HCT116 (cell line): ENCODE data around the gene APOA5. TPM values are rescaled to one million over a fixed set of nuclear protein-coding genes. Genes with fewer than 3 reads are reported as not detected.

Source experiments
- ATAC-seq: fragments of 200-7000 bp; cut with Tn5 transposase; 2 replicates; pipeline ENCODE4 v1.9.1; 2020; ENCODE audit warnings: mild to moderate bottlenecking, moderate library complexity
- BruUV-seq: library from RNA; stranded (reverse); fragments of 400-500 nt; replicated peaks from 2 replicates; lab custom pipeline; 2021; lab: Mats Ljungman, UMichigan
- CTCF ChIA-PET: fragments of 300-600 bp; sonication (Branson Sonifier 250); formaldehyde crosslinking; loops from one replicate; lab custom pipeline; 2021; ENCODE audit warnings: antibody characterized with exemption; lab: Charles Lee
- POLR2A ChIA-PET: fragments of 300-600, 350-600 bp; sonication (Branson Sonifier 250); formaldehyde crosslinking; loops from one replicate; lab custom pipeline; 2021; ENCODE audit warnings: antibody characterized with exemption; lab: Charles Lee
- RAD21 ChIA-PET, 2 experiments: fragments of 300-600 bp; sonication (Branson Sonifier 250); formaldehyde crosslinking; loops; one replicate each; lab custom pipeline; 2023; ENCODE audit warnings: low total read pairs in 2 of 2; ENCODE audit not compliant: uncharacterized antibody in 2 of 2, unreplicated experiment in 2 of 2, low non-redundant PET in 1 of 2; lab: Charles Lee
- DNase-seq: peaks from one replicate; pipeline ENCODE4 v3.0.0-alpha.2; 2010; ENCODE audit warnings: low read depth, low spot score
- H2AFZ ChIP-seq: fragments of 200-600 bp; shearing (Covaris generic), sonication (generic); 2 replicates; pipeline ENCODE4 v1.6.1; 2017; ENCODE audit warnings: low read depth, mixed run types, mixed read lengths, antibody characterized with exemption, low read length; ENCODE audit not compliant: poor library complexity, severe bottlenecking
- H3K27ac ChIP-seq: 2 replicates; pipeline ENCODE4 v1.5.1; 2012; ENCODE audit warnings: low read depth, low read length
- H3K27me3 ChIP-seq: fragments of 200-600 bp; sonication (generic); 2 replicates; pipeline ENCODE4 v1.6.1; 2016; ENCODE audit warnings: mixed run types, low read length, mixed read lengths; ENCODE audit not compliant: insufficient read depth
- H3K36me3 ChIP-seq, 2 experiments: fragments of 200-500 bp in 1 of 2; fragments of 200-600 bp in 1 of 2; sonication (Bioruptor generic) in 1 of 2; sonication (generic) in 1 of 2; 2 replicates each; pipeline versions ENCODE4 v1.5.1 to v1.6.1; 2014 to 2016; ENCODE audit warnings: low read length in 2 of 2, inconsistent platforms in 1 of 2, mixed read lengths in 1 of 2, mixed run types in 1 of 2; ENCODE audit not compliant: insufficient read depth in 2 of 2, control insufficient read depth in 1 of 2
- H3K4me1 ChIP-seq, 2 experiments: fragments of 200-600 bp in 1 of 2; sonication (generic) in 1 of 2; 2 replicates each; pipeline versions ENCODE4 v1.5.1 to v1.6.1; 2012 to 2017; ENCODE audit warnings: low read length in 2 of 2, inconsistent platforms in 1 of 2, mild to moderate bottlenecking in 1 of 2, mixed read lengths in 1 of 2, mixed run types in 1 of 2, moderate library complexity in 1 of 2; ENCODE audit not compliant: insufficient read depth in 2 of 2, control insufficient read depth in 1 of 2
- H3K4me2 ChIP-seq: fragments of 200-600 bp; sonication (generic); 2 replicates; pipeline ENCODE4 v1.6.1; 2017; ENCODE audit warnings: mixed run types, low read length, mixed read lengths
- H3K4me3 ChIP-seq, 2 experiments: fragments of 200-600 bp in 1 of 2; sonication (generic) in 1 of 2; replicated peaks in 1 of 2; 2 replicates each; pipeline ENCODE4 v1.5.1; 2011 to 2016; ENCODE audit warnings: low read length in 2 of 2, control low read depth in 1 of 2, low read depth in 1 of 2, mild to moderate bottlenecking in 1 of 2, mixed read lengths in 1 of 2, mixed run types in 1 of 2
- H3K79me2 ChIP-seq: fragments of 200-600 bp; sonication (generic); 2 replicates; pipeline ENCODE4 v1.6.1; 2017; ENCODE audit warnings: mild to moderate bottlenecking, mixed run types, low read length, moderate library complexity, mixed read lengths; ENCODE audit not compliant: insufficient read depth
- H3K9ac ChIP-seq: fragments of 200-600 bp; sonication (generic); 2 replicates; pipeline ENCODE4 v1.6.1; 2016; ENCODE audit warnings: low read length, mixed read lengths
- H3K9me2 ChIP-seq: fragments of 200-600 bp; sonication (generic), shearing (Covaris generic); 2 replicates; pipeline ENCODE4 v1.6.1; 2017; ENCODE audit warnings: mixed run types, mild to moderate bottlenecking, moderate library complexity; ENCODE audit not compliant: insufficient read depth
- H3K9me3 ChIP-seq, 2 experiments: fragments of 200-500 bp in 1 of 2; fragments of 200-600 bp in 1 of 2; sonication (Bioruptor generic) in 1 of 2; sonication (generic) in 1 of 2; 2 replicates each; pipeline ENCODE4 v1.6.1; 2014 to 2017; ENCODE audit warnings: low read length in 2 of 2, mixed read lengths in 2 of 2, inconsistent platforms in 1 of 2, low read depth in 1 of 2, mild to moderate bottlenecking in 1 of 2, mixed run types in 1 of 2, moderate library complexity in 1 of 2; ENCODE audit not compliant: control insufficient read depth in 1 of 2, insufficient read depth in 1 of 2
- H4K20me1 ChIP-seq: fragments of 200-600 bp; sonication (generic), shearing (Covaris generic); 2 replicates; pipeline ENCODE4 v1.6.1; 2017; ENCODE audit warnings: mixed run types, mild to moderate bottlenecking, moderate library complexity; ENCODE audit not compliant: insufficient read depth
- ATF3 ChIP-seq: IDR thresholded peaks from 2 replicates; pipeline ENCODE4 v1.6.1; 2012
- CBX3 ChIP-seq: IDR thresholded peaks from 2 replicates; pipeline ENCODE4 v1.6.1; 2012; ENCODE audit warnings: low read depth
- CEBPB ChIP-seq: IDR thresholded peaks from 2 replicates; pipeline ENCODE4 v1.6.1; 2012; ENCODE audit warnings: low read depth
- CTCF ChIP-seq, 3 experiments: fragments of 200-600 bp in 1 of 3; sonication (generic) in 1 of 3; IDR thresholded peaks in 2 of 3; conservative IDR thresholded peaks in 1 of 3; 2 replicates each; pipeline ENCODE4 v1.5.1; 2012 to 2017; ENCODE audit warnings: low read depth in 2 of 3, low read length in 2 of 3, antibody characterized with exemption in 1 of 3, borderline replicate concordance in 1 of 3, control low read depth in 1 of 3, mild to moderate bottlenecking in 1 of 3, mixed read lengths in 1 of 3, mixed run types in 1 of 3, moderate library complexity in 1 of 3; ENCODE audit not compliant: insufficient read depth in 1 of 3
- EGR1 ChIP-seq: IDR thresholded peaks from 2 replicates; pipeline ENCODE4 v1.6.1; 2012; ENCODE audit warnings: low read depth
- ELF1 ChIP-seq: IDR thresholded peaks from 2 replicates; pipeline ENCODE4 v1.6.1; 2012; ENCODE audit warnings: low read depth, borderline replicate concordance
- EZH2 ChIP-seq: fragments of 200-600 bp; sonication (generic); IDR thresholded peaks from 2 replicates; pipeline ENCODE4 v1.6.1; 2017; ENCODE audit warnings: antibody characterized with exemption, mixed run types
- JUND ChIP-seq: IDR thresholded peaks from 2 replicates; pipeline ENCODE4 v1.6.1; 2012
- MAX ChIP-seq: IDR thresholded peaks from 2 replicates; pipeline ENCODE4 v1.6.1; 2012
- REST ChIP-seq: IDR thresholded peaks from 2 replicates; pipeline ENCODE4 v1.6.1; 2012; ENCODE audit warnings: low read depth
- SIN3A ChIP-seq: IDR thresholded peaks from 2 replicates; pipeline ENCODE4 v1.6.1; 2012; ENCODE audit warnings: low read depth
- SP1 ChIP-seq: IDR thresholded peaks from 2 replicates; pipeline ENCODE4 v1.6.1; 2012; ENCODE audit warnings: low read depth
- SRF ChIP-seq: IDR thresholded peaks from 2 replicates; pipeline ENCODE4 v1.6.1; 2012; ENCODE audit warnings: low read depth
- TCF7L2 ChIP-seq: IDR thresholded peaks from 2 replicates; pipeline ENCODE4 v1.7.0; 2011; ENCODE audit warnings: borderline replicate concordance, inconsistent platforms; ENCODE audit not compliant: insufficient read depth, insufficient read length; ENCODE audit errors: extremely low read depth
- YY1 ChIP-seq: IDR thresholded peaks from 2 replicates; pipeline ENCODE4 v1.6.1; 2011; ENCODE audit warnings: low read length, low read depth, moderate library complexity, mild to moderate bottlenecking; ENCODE audit not compliant: insufficient replicate concordance; ENCODE audit errors: extremely low read depth
- ZBTB33 ChIP-seq: IDR thresholded peaks from 2 replicates; pipeline ENCODE4 v1.6.1; 2011; ENCODE audit warnings: mild to moderate bottlenecking, low read length, moderate library complexity; ENCODE audit not compliant: insufficient replicate concordance; ENCODE audit errors: extremely low read depth
- ZNF274 ChIP-seq: fragments of 200-500 bp; sonication (Bioruptor generic); IDR thresholded peaks from 2 replicates; pipeline ENCODE4 v1.6.1; 2014; ENCODE audit warnings: mild to moderate bottlenecking, low read depth, low read length, inconsistent platforms
- intact Hi-C: fragments of 100-400 bp; cut with micrococcal nuclease; formaldehyde crosslinking; loops from 2 replicates; pipeline ENCODE4 v1.10.0; 2022
- total RNA-seq: library from RNA; stranded (reverse); gene quantifications from one replicate; pipeline ENCODE4 v1.2.1, GENCODE V29; 2021; ENCODE audit not compliant: unreplicated experiment

The APOA5 gene
- total RNA-seq, 1 experiment from 2014 or later: 0.12 TPM

GRCh38 chr11:116831790-116832349, 40.2 kb upstream of the APOA5 start:
- Histone ChIP-seq H3K27ac (no peak overlapping the region), H3K9me3 (no peaks in the 10 kb centered on the region), H3K9ac (no peak overlapping the region), H4K20me1 (no peaks in the 10 kb centered on the region), H3K27me3 (no peaks in the 10 kb centered on the region), H3K4me2 (no peak overlapping the region), H3K4me1 (peaks cover 8 to 15% of the 10 kb centered on the region in 2 experiments), H3K36me3 (no peaks in the 10 kb centered on the region), H3K9me2 (no peaks in the 10 kb centered on the region), H2AFZ (no peak overlapping the region), H3K79me2 (no peaks in the 10 kb centered on the region), H3K4me3 (no peak overlapping the region)
- POLR2A ChIA-PET: no interaction called here
- BruUV-seq: no TSS peak
- intact Hi-C loops: no loop called here
- TF ChIP-seq SIN3A (no peak), ATF3 (no peak), CTCF (IDR thresholded peaks at IDR 0.05 in 2 of 3, conservative IDR thresholded peaks at IDR 0.05 in 1 of 3; ENCODE audit: borderline replicate concordance in 1 of 3, insufficient read depth in 1 of 3, low read depth in 2 of 3, low read length in 2 of 3) (no peak), EGR1 (no peak), TCF7L2 (no peak), SRF (no peak), ZBTB33 (no peak), MAX (no peak), ZNF274 (no peak), EZH2 (no peak), ELF1 (no peak), CBX3 (no peak), CEBPB (no peak), REST (no peak), SP1 (no peak), JUND (no peak), YY1 (no peak)
- no peak for ATAC-seq
- CTCF ChIA-PET: interaction anchor here (0.7 kb wide), 1 partner anchor 10 kb away, joined by 3 read pairs; no protein-coding TSS in a partner anchor
- no peak for DNase-seq
- RAD21 ChIA-PET: no interaction called here
